H1 (cell line): ENCODE data around the gene RPTOR. TPM values are rescaled to one million over a fixed set of nuclear protein-coding genes. Genes with fewer than 3 reads are reported as not detected.

Experiments
- GABPA ChIP-seq: IDR thresholded peaks from 2 replicates; pipeline ENCODE4 v1.6.1; 2011; ENCODE audit warnings: mild to moderate bottlenecking, low read length, moderate library complexity, borderline replicate concordance; ENCODE audit not compliant: insufficient read depth
- SP2 ChIP-seq: IDR thresholded peaks from 2 replicates; pipeline ENCODE4 v1.6.1; 2012; ENCODE audit warnings: mild to moderate bottlenecking, low read length, inconsistent platforms
- polyA plus RNA-seq, 7 experiments: library from polyadenylated mRNA; depleted of rRNA in 3 of 7; stranded (reverse) in 5 of 7; unstranded in 2 of 7; fragments of >200 nt in 5 of 7; fragments of 200-250 nt in 2 of 7; gene quantifications; 1 replicate in 5 of 7; 2 replicates in 1 of 7; 4 replicates in 1 of 7; pipeline versions ENCODE4 v1.2.1 to v1.2.3, GENCODE V29; 2011 to 2013; ENCODE audit warnings: missing spikeins in 2 of 7, mixed read lengths in 2 of 7
- total RNA-seq: library from RNA; stranded (reverse); fragmentation: NEBNext Ultra II Directional; extraction: Animal tissue kit (Norgen Biotek cat#: 25700); gene quantifications from 2 replicates; pipeline ENCODE4 v1.2.1, GENCODE V29; 2021

Gene RPTOR
- total and polyA plus RNA-seq, 2 of the 8 experiments (the other 6 are each of a cell fraction or from before 2014, with no cell fraction given) = 6.9 to 28.7 TPM

GRCh38 chr17:80544655-80545498 lies at the start of gene RPTOR (continued):
- TF ChIP-seq GABPA (no peak), SP2 (no peak)
- TF ChIP-seq, all 59 proteins: peak for 20
